Stimulated activated CD4-positive, alpha-beta T cell treated with anti-CD3 and anti-CD28 coated beads, Interleukin-15, amount 100 ng/mL, for 24 hours (primary cell): Measurements from ENCODE around the gene PSD2.
A peak's percentile ranks its signal among the peaks of the same experiment; 100 is the strongest.

Experiments
- DNase-seq: peaks from one replicate; pipeline ENCODE4 v3.0.0-alpha.2; 2020

The PSD2 gene

GRCh38 chr5:139763930-139764791 is 31.4 kb upstream of the PSD2 start:
- DNase-seq = no peak

GRCh38 chr5:139764886-139765408 is 30.7 kb upstream of the PSD2 start:
- DNase-seq = no peak

GRCh38 chr5:139765409-139766217 is 30.0 kb upstream of the PSD2 start:
- peak; percentile 88 for DNase-seq

GRCh38 chr5:139767960-139768359 is 27.6 kb upstream of the PSD2 start:
- DNase-seq = no peak

GRCh38 chr5:139768807-139769465 is 26.7 kb upstream of the PSD2 start:
- no peak for DNase-seq

GRCh38 chr5:139769477-139769876 is 26.1 kb upstream of the PSD2 start:
- no peak for DNase-seq

- DNase-seq = no peak
Observed at GRCh38 chr5:139770722-139771121, 24.9 kb upstream of the PSD2 start.

- DNase-seq = no peak
Observed at GRCh38 chr5:139772089-139772791, 23.4 kb upstream of the PSD2 start.

- no peak for DNase-seq
Observed at GRCh38 chr5:139772927-139773690, 22.5 kb upstream of the PSD2 start.

- DNase-seq = peak; percentile 86
Observed at GRCh38 chr5:139774980-139775661, 20.5 kb upstream of the PSD2 start.

GRCh38 chr5:139775872-139776271 is 19.7 kb upstream of the PSD2 start:
- DNase-seq = no peak

- DNase-seq = no peak
Observed at GRCh38 chr5:139776861-139777260, 18.7 kb upstream of the PSD2 start.

- DNase-seq = no peak
Observed at GRCh38 chr5:139783436-139783965, 12.1 kb upstream of the PSD2 start.

- no peak for DNase-seq
Observed at GRCh38 chr5:139784488-139784887, 11.1 kb upstream of the PSD2 start.

GRCh38 chr5:139787257-139787567 is 8.4 kb upstream of the PSD2 start:
- DNase-seq = no peak

- peak; percentile 87 for DNase-seq
Observed at GRCh38 chr5:139787568-139788293, 7.9 kb upstream of the PSD2 start.

- no peak for DNase-seq
Observed at GRCh38 chr5:139788294-139788910, 7.2 kb upstream of the PSD2 start.

GRCh38 chr5:139789116-139789844 is 6.3 kb upstream of the PSD2 start:
- DNase-seq = no peak

- DNase-seq = no peak
Observed at GRCh38 chr5:139789845-139790189, 5.8 kb upstream of the PSD2 start.
